HepG2 (cell line): ENCODE measurements around the gene FKBP10. TPM values are rescaled to one million over a fixed set of nuclear protein-coding genes. Genes with fewer than 3 reads are reported as not detected.

ENCODE experiments used
- ATF7-NPFF ChIP-seq: sonication (generic); formaldehyde crosslinking; IDR thresholded peaks from 2 replicates; pipeline ENCODE4 v1.8.1; 2023; ENCODE audit warnings: mild to moderate bottlenecking, low read depth, missing genetic modification reagents, moderate library complexity
- KAT7 ChIP-seq: IDR thresholded peaks from 2 replicates; pipeline ENCODE4 v1.6.1; 2018; ENCODE audit warnings: borderline replicate concordance, missing compliant biosample characterization
- LCORL ChIP-seq, 2 experiments: fragments of 450-650 bp in 1 of 2; sonication (generic) in 1 of 2; formaldehyde crosslinking in 1 of 2; IDR thresholded peaks; 2 replicates each; pipeline versions ENCODE4 v1.5.0 to v1.6.1; 2017 to 2020; ENCODE audit warnings: antibody characterized with exemption in 1 of 2, missing genetic modification reagents in 1 of 2
- MED1 ChIP-seq: sonication (generic); formaldehyde crosslinking; IDR thresholded peaks from 2 replicates; pipeline ENCODE4 v1.4.0; 2020; ENCODE audit warnings: missing genetic modification reagents
- MIXL1 ChIP-seq: IDR thresholded peaks from 2 replicates; pipeline ENCODE4 v1.6.1; 2016
- POLR2A ChIP-seq, 2 experiments: IDR thresholded peaks; 2 replicates each; pipeline ENCODE4 v1.6.1; 2011; ENCODE audit warnings: low read depth in 2 of 2, low read length in 2 of 2, mild to moderate bottlenecking in 1 of 2, moderate library complexity in 1 of 2; ENCODE audit not compliant: insufficient read depth in 1 of 2
- ZNF232 ChIP-seq: sonication (generic); formaldehyde crosslinking; IDR thresholded peaks from 2 replicates; pipeline ENCODE4 v1.4.0; 2020; ENCODE audit warnings: missing genetic modification reagents, borderline replicate concordance
- ZNF501 ChIP-seq: sonication (generic); formaldehyde crosslinking; IDR thresholded peaks from 2 replicates; pipeline ENCODE4 v1.5.1; 2020; ENCODE audit warnings: mild to moderate bottlenecking, moderate library complexity, missing genetic modification reagents
- ZNF709 ChIP-seq: sonication (generic); formaldehyde crosslinking; IDR thresholded peaks from 2 replicates; pipeline ENCODE4 v1.5.0; 2020; ENCODE audit warnings: mild to moderate bottlenecking, missing genetic modification reagents
- ZNF780A ChIP-seq: sonication (generic); formaldehyde crosslinking; IDR thresholded peaks from 2 replicates; pipeline ENCODE4 v1.8.0; 2022; ENCODE audit warnings: mild to moderate bottlenecking, missing genetic modification reagents, moderate library complexity
- polyA plus RNA-seq, 8 experiments: library from polyadenylated mRNA; depleted of rRNA in 3 of 8; stranded (reverse) in 7 of 8; unstranded in 1 of 8; fragments of >200 nt; fragmentation: Illumina TruSeq in 4 of 8; extraction: Trizol in 4 of 8; gene quantifications; 2 replicates each; pipeline versions ENCODE4 v1.2.1 to v1.2.3, GENCODE V29; 2011 to 2016; ENCODE audit warnings: low read depth in 4 of 8, missing spikeins in 1 of 8, mixed read lengths in 1 of 8; ENCODE audit not compliant: insufficient read depth in 1 of 8
- total RNA-seq, 5 experiments: library from RNA; depleted of rRNA; stranded (reverse); fragments of >200 nt; fragmentation: Illumina TruSeq; extraction: Trizol; gene quantifications; 2 replicates each; pipeline ENCODE4 v1.2.3, GENCODE V29; 2016; ENCODE audit warnings: low read depth in 1 of 5
- TF ChIP-seq, protein P1 (sequence below): sonication (generic); formaldehyde crosslinking; IDR thresholded peaks from 2 replicates; pipeline ENCODE4 v1.9.0; 2021; ENCODE audit warnings: mild to moderate bottlenecking, missing genetic modification reagents
- TF ChIP-seq, protein P2 (sequence below): sonication (generic); formaldehyde crosslinking; IDR thresholded peaks from 2 replicates; pipeline ENCODE4 v1.4.0; 2020; ENCODE audit warnings: mild to moderate bottlenecking, missing genetic modification reagents, borderline replicate concordance
- TF ChIP-seq, protein P3 (sequence below): sonication (generic); formaldehyde crosslinking; IDR thresholded peaks from 2 replicates; pipeline ENCODE4 v1.8.0; 2022; ENCODE audit warnings: mild to moderate bottlenecking, missing genetic modification reagents, moderate library complexity
- TF ChIP-seq, protein P4 (sequence below): sonication (generic); formaldehyde crosslinking; IDR thresholded peaks from 2 replicates; pipeline ENCODE4 v1.8.0; 2023; ENCODE audit warnings: mild to moderate bottlenecking, missing genetic modification reagents
- TF ChIP-seq, protein P5 (sequence below): IDR thresholded peaks from 2 replicates; pipeline ENCODE4 v1.6.1; 2016; ENCODE audit warnings: mild to moderate bottlenecking, missing biosample characterization, missing genetic modification reagents

Gene FKBP10
- total and polyA plus RNA-seq, 2 of the 13 experiments (the other 11 are each of a cell fraction or from before 2014, with no cell fraction given) = 149 to 573 TPM

DNA sequence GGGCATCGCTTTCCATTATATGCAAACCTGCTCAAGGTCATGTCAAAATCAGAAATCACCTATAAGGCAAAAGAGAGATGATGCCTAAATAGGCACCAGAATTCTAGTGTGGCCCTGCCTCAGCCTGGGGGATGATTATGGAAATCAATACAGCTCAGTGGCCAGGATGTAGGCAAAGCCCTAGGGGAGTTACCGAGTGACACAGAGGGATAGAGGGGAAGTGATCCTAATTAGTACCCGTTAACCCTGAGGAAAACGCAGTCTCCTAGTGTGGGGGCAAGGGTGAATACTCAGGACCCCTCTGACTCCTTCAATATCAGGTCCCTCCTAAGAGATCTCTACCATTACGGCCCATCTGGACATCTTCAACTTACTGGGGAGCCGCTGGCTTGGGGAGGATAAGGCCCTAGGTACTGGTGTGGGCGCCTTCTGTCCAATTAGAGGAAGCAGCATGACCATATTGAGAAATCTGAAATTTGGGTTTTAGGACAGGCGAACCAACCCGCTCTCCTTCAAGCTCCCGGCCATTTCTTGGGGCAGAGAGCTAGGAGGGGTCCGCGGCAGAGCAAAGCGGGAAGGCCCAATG lies 22.5 kb downstream of the FKBP10 start (continued):
- TF ChIP-seq, protein P1, sequence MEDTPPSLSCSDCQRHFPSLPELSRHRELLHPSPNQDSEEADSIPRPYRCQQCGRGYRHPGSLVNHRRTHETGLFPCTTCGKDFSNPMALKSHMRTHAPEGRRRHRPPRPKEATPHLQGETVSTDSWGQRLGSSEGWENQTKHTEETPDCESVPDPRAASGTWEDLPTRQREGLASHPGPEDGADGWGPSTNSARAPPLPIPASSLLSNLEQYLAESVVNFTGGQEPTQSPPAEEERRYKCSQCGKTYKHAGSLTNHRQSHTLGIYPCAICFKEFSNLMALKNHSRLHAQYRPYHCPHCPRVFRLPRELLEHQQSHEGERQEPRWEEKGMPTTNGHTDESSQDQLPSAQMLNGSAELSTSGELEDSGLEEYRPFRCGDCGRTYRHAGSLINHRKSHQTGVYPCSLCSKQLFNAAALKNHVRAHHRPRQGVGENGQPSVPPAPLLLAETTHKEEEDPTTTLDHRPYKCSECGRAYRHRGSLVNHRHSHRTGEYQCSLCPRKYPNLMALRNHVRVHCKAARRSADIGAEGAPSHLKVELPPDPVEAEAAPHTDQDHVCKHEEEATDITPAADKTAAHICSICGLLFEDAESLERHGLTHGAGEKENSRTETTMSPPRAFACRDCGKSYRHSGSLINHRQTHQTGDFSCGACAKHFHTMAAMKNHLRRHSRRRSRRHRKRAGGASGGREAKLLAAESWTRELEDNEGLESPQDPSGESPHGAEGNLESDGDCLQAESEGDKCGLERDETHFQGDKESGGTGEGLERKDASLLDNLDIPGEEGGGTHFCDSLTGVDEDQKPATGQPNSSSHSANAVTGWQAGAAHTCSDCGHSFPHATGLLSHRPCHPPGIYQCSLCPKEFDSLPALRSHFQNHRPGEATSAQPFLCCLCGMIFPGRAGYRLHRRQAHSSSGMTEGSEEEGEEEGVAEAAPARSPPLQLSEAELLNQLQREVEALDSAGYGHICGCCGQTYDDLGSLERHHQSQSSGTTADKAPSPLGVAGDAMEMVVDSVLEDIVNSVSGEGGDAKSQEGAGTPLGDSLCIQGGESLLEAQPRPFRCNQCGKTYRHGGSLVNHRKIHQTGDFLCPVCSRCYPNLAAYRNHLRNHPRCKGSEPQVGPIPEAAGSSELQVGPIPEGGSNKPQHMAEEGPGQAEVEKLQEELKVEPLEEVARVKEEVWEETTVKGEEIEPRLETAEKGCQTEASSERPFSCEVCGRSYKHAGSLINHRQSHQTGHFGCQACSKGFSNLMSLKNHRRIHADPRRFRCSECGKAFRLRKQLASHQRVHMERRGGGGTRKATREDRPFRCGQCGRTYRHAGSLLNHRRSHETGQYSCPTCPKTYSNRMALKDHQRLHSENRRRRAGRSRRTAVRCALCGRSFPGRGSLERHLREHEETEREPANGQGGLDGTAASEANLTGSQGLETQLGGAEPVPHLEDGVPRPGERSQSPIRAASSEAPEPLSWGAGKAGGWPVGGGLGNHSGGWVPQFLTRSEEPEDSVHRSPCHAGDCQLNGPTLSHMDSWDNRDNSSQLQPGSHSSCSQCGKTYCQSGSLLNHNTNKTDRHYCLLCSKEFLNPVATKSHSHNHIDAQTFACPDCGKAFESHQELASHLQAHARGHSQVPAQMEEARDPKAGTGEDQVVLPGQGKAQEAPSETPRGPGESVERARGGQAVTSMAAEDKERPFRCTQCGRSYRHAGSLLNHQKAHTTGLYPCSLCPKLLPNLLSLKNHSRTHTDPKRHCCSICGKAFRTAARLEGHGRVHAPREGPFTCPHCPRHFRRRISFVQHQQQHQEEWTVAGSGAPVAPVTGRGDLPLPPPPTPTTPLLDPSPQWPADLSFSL (CRISPR knock-in tag) = 0 out of 2 replicates have a peak, but pooled peaks have one; percentile 13
- TF ChIP-seq ZNF232 = 0 out of 2 replicates have a peak, but pooled peaks have one; percentile 27
- TF ChIP-seq ATF7-NPFF (CRISPR knock-in tag) = 0 out of 2 replicates have a peak, but pooled peaks have one; percentile 60
- TF ChIP-seq POLR2A (IDR thresholded peaks at IDR 0.05; ENCODE audit: insufficient read depth in 1 of 2, low read depth in 2 of 2, low read length in 2 of 2) = 0 out of 4 replicates have a peak, but pooled peaks of 1 of the 2 experiments have one; percentile 12
- TF ChIP-seq LCORL (IDR thresholded peaks at IDR 0.05) = no peak
- peak; percentile 39; the same call in 1 of the 2 replicates for TF ChIP-seq LCORL (CRISPR knock-in tag; IDR thresholded peaks at IDR 0.05)
- 0 out of 2 replicates have a peak, but pooled peaks have one; percentile 23 for TF ChIP-seq ZNF501 (CRISPR knock-in tag)
- TF ChIP-seq, protein P2, sequence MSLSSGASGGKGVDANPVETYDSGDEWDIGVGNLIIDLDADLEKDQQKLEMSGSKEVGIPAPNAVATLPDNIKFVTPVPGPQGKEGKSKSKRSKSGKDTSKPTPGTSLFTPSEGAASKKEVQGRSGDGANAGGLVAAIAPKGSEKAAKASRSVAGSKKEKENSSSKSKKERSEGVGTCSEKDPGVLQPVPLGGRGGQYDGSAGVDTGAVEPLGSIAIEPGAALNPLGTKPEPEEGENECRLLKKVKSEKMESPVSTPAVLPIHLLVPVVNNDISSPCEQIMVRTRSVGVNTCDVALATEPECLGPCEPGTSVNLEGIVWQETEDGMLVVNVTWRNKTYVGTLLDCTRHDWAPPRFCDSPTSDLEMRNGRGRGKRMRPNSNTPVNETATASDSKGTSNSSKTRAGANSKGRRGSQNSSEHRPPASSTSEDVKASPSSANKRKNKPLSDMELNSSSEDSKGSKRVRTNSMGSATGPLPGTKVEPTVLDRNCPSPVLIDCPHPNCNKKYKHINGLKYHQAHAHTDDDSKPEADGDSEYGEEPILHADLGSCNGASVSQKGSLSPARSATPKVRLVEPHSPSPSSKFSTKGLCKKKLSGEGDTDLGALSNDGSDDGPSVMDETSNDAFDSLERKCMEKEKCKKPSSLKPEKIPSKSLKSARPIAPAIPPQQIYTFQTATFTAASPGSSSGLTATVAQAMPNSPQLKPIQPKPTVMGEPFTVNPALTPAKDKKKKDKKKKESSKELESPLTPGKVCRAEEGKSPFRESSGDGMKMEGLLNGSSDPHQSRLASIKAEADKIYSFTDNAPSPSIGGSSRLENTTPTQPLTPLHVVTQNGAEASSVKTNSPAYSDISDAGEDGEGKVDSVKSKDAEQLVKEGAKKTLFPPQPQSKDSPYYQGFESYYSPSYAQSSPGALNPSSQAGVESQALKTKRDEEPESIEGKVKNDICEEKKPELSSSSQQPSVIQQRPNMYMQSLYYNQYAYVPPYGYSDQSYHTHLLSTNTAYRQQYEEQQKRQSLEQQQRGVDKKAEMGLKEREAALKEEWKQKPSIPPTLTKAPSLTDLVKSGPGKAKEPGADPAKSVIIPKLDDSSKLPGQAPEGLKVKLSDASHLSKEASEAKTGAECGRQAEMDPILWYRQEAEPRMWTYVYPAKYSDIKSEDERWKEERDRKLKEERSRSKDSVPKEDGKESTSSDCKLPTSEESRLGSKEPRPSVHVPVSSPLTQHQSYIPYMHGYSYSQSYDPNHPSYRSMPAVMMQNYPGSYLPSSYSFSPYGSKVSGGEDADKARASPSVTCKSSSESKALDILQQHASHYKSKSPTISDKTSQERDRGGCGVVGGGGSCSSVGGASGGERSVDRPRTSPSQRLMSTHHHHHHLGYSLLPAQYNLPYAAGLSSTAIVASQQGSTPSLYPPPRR = 0 out of 2 replicates have a peak, but pooled peaks have one; percentile 6
- peak; percentile 26; the same call in 1 of the 2 replicates for TF ChIP-seq ZNF780A
- TF ChIP-seq KAT7 (CRISPR knock-in tag) = 0 out of 2 replicates have a peak, but pooled peaks have one; percentile 9
- TF ChIP-seq, protein P3, sequence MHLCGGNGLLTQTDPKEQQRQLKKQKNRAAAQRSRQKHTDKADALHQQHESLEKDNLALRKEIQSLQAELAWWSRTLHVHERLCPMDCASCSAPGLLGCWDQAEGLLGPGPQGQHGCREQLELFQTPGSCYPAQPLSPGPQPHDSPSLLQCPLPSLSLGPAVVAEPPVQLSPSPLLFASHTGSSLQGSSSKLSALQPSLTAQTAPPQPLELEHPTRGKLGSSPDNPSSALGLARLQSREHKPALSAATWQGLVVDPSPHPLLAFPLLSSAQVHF = 0 out of 2 replicates have a peak, but pooled peaks have one; percentile 0
- 0 out of 2 replicates have a peak, but pooled peaks have one; percentile 4 for TF ChIP-seq MED1
- TF ChIP-seq, protein P4, sequence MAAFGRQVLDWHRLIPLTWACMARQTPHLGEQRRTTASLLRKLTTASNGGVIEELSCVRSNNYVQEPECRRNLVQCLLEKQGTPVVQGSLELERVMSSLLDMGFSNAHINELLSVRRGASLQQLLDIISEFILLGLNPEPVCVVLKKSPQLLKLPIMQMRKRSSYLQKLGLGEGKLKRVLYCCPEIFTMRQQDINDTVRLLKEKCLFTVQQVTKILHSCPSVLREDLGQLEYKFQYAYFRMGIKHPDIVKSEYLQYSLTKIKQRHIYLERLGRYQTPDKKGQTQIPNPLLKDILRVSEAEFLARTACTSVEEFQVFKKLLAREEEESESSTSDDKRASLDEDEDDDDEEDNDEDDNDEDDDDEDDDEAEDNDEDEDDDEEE (CRISPR knock-in tag) = peak; percentile 23; the same call in 1 of the 2 replicates
- no peak for TF ChIP-seq MIXL1 (CRISPR knock-in tag)
- 0 out of 2 replicates have a peak, but pooled peaks have one; percentile 76 for TF ChIP-seq ZNF709 (CRISPR knock-in tag)
- TF ChIP-seq, protein P5, sequence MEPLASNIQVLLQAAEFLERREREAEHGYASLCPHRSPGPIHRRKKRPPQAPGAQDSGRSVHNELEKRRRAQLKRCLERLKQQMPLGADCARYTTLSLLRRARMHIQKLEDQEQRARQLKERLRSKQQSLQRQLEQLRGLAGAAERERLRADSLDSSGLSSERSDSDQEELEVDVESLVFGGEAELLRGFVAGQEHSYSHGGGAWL (CRISPR knock-in tag) = no peak
